UCSD-AML1 (cell line): Measurements from ENCODE around the gene PLCXD1.
"Not testable (repeated sequence)": the region's sequence is repeated elsewhere in the genome, so short reads cannot be mapped to it uniquely, and the experiment has no call there.

Experiments
- DNase-seq: peaks from one replicate; lab custom pipeline; 2025; ENCODE audit not compliant: unreplicated experiment; lab: John Stamatoyannopoulos, UW

PLCXD1 gene

DNA sequence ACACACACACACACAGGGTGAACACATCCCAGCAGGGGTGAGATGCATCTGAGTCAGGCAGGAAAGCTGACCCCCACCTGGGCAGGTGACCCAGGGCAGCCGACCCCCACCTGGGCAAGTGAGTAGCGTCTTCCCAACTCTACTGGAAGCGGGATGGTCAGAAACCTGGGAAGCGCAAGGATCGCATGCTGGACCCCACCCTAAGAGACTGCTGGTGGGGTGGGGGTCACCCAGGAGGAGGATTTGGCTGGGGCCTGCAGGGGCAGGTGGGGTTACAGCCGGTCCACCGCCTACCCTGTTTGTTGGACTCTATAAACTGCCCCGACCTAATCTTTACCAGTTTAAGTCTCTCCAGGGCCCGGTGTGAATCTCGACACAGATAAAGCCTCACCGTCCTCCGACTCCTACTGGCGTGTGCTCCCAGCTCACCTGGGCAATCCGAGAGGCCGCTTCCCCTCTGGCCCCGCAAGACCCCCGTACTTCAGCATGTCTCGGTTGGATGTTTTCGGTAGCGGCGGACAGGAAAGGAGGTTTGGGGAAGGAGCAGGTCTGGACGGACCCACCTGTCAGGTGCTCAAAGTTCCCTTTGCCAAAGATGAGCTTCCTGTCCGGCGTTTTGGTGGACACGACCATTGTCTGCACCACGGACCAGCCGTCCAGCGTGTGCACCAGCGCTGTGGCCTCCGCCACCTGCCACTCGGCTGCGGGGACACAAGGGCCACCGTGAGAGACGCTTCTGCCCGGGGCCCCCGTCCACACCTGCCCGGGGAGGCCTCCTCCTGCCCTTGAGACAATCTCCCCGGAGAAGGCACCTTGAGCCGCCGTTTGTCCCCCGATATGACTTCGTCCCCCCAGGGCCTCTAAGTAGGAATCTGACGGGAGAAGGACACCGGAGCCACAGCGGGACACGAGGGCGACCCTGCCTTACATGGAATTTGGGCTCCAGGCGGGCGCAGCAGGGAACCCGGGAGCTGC lies 35.5 kb downstream of the PLCXD1 start:
- DNase-seq = no peak

DNA sequence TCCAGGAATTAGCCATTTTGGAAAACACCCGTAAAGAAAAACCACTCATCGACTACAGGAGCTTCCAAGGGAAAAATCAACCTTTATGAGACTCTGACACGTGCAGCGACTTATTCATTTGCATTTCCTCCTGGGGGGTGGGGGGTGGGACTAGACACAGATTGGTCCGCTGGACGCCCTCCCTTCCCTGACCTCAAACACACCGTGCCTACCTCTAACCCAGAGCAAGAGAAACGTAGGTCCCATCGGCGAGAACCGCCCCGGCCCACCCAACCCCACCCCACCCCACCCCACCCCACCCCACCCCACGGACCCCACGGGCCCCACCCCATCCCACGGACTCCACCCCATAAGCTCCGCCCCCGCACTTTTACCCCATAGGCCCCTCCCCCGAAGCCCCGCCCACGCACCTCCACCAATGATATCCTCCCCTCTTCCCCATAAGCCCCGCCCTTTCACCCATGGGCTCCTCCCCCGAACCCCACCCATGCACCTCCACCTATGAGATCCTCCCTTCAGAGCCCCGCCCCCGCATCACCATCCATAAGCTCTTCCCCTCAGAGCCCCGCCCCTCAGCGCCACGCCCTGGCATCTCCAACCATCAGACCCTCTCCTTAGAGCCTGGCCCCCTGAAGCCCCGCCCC lies 36.4 kb downstream of the PLCXD1 start:
- DNase-seq = no peak

DNA sequence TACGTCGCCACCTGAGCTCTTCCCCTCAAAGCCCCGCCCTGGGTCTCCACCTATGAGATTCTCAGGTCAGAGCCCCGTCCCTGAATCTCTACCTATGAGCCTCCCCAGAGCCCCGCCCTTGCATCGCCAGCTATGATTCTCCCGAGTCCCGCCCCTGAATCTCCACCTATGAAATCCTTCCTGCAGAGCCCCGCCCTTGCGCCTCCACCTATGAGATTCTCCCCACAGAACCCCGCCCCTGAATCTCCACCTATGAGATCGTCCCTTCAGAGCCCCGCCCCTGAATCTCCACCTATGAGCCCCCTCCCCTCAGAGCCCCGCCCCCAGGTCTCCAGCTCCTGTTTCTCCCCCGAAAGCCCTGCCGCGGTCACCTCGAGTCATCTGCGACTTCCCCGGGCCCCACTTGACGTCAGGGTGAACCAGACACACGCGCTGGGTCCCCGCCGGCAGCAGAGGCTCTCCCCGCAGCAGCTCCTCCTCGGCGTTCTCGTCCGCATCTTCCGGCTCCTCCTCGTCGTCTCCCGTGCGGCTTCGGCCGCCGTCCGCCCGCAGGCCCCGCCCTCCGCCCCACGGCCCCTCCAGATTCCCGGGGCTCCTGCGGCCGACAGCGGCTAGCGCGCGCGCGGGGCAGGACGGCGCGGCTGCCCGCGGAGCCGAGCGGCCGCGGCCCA lies 37.0 kb downstream of the PLCXD1 start:
- DNase-seq = no peak

DNA sequence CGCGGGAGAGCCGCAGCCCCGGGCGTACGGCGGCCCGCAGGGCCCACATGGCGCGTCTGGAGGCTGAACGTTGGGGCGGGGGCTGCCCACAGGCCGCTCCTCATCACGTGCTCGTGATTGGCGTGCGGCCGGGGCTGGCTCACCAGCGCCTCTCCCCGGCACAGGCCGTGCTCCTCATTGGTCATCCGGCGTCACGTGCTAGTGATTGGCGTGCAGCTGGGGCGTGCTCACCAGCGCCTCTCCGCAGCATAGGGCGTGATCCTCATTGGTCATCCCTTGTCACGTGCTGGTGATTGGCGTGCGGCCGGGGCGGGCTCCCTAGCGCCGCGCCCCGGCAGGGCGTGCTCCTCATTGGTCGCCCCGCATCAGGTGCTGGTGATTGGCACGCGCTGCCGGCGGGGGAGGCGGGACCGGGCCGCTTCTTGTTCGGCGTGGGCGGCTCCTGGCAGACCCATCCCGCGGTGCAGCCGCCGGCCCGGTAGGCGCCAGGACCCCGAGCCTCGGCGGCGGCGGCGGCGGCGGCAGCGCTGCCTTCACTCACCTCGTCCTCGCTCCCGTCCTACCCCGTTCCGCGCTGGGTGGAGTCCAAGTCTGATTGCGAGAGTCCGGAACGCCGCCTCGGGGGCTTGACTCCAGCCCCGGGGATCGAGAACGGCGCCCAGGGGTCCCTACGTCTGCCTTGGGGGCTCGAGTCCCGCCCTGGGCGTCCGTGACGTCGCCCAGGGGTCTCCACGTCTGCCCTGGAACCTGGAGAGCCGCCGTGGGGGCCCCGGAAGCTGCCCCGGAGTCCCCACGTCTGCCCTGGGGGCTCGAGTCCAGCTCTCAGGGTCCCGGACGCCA lies 37.8 kb downstream of the PLCXD1 start, which contains the start of gene GTPBP6:
TSS of gene GTPBP6 (minus strand) at position 58 of the 840 bp plus-strand sequence. CDS start at position 49, 9 bp downstream.
- no peak for DNase-seq

DNA sequence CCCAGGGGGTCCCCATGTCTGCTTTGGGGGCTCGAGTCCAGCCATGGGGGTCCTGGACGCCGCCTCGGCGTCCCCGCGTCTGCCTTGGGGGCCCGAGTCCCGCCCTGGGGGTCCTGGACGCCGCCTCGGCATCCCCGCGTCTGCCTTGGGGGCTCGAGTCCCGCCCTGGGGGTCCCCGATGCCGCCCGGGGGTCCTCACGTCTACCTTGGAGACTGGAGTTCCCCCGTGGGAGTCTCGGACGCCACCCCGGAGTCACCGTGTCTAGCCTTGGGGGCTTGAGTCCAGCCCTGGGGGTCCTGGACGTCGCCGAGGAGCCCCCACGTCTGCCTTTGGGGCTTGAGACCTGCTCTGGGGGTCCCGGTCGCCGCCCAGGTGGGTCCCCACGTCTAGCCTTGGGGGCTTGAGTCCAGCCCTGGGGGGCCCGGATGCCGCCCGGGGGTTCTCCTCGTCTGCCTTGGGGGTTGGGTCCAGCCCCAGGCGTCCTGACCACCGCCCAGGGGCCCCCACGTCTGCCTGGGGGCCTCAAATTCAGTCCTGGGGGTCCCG lies 38.5 kb downstream of the PLCXD1 start:
- DNase-seq = no peak

DNA sequence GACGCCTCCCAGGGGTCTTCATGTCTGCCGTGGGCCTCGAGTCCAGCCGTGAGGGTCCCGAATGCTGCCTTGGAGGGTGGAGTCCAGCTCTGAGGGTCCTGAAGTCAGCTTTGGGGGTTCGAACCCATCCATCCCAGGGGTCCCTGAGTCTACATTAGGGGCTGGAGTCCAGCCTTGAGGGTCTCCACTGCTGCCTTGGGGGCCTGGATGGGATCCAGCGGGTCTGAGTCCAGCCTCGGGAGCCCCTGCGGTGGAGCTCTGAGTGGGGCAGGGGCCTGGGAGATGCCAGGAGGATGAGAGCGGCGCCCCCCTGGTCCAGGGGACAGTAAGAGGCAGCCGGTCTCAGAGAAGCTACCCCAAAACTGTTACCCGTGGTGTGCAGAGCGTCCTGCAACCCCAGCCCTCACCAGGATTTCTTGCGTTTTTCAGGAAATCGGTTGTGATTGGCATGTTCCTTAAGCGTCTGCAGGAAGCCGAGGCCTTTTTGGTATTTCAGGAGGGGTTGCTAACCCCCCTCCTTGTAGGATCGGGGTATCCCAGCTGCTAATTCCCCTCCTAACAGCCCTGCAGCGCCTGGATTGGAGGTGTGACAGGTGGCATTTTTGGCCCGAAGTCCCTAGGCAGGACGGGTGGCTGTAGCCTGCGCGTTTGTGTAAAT lies 39.1 kb downstream of the PLCXD1 start:
- DNase-seq = no peak

DNA sequence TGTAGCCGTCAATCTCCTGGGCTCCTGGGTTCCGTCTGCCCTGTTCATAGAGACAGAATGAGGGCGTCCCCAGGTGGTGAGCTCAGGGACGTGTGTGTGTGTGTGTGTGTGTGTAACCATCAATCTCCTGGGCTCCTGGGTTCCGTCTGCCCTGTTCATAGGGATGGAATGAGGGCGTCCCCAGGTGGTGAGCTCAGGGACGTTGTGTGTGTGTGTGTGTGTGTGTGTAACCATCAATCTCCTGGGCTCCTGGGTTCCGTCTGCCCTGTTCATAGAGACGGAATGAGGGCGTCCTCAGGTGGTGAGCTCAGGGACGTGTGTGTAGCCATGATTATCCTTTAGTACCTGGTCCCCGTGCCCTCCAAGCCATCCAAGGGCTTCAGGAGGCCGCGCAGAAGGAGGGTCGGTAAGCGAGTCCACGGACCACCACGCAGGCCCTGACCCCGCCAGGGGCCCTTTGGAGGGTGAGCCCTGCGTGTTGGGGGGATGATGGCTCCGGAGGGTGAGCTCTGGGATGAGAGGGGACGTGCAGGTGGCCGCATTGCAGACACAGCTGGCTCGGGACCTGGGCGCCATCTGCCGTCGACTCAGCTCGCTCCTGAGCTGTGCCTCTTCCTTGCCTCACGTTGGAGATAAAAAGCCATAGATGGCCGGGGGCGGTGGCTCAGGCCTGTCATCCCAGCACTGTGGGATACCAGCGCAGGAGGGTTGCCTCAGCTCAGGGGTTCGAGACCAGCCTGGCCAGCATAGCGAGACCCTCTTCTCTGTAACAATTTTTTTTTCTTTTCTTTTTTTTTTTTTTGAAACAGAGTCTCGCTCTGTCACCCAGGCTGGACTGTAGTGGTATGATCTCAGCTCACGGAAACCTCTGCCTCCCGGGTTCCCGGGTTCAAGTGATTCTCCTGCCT lies 42.8 kb downstream of the PLCXD1 start:
- no peak for DNase-seq

DNA sequence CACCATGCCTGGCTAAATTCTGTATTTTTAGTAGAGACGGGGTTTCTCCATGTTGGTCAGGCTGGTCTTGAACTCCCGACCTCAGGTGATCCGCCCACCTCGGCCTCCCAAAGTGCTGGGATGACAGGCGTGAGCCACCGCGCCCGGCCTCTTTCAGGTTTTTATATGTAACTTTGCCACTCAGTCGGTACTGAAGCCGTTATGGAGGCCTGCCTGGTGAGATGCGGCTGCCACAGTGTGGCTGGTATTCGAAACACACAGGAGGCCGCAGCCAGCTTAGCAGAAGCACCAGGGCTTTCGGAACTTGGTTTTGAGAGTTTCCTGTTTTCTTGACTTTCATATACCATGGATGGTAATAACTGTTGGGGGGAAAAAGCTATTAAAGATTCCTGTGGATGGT lies 43.5 kb downstream of the PLCXD1 start:
- DNase-seq = not testable (repeated sequence)

DNA sequence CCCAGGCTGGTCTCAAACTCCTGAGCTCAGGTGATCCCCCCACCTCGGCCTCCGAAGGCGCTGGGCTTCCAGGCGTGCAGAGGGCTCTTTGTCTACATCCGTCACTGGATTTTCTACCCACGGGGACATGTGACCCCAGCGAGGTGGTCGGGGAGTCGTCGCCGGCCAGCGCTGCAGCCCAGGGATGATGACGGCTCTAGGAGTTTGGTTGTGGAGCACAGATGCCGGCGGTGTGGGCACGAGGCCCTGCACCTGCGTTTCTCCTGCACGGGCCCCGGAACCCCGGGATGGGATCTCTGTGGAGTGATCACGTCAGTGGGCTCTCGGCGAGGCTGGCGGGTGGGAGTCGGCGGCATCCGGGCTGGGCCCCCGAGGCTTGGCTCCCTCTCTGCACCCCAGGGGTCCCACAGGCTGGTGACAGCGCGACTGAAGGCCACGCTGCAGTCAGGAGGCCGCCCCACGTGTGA lies 46.5 kb downstream of the PLCXD1 start:
- no peak for DNase-seq

DNA sequence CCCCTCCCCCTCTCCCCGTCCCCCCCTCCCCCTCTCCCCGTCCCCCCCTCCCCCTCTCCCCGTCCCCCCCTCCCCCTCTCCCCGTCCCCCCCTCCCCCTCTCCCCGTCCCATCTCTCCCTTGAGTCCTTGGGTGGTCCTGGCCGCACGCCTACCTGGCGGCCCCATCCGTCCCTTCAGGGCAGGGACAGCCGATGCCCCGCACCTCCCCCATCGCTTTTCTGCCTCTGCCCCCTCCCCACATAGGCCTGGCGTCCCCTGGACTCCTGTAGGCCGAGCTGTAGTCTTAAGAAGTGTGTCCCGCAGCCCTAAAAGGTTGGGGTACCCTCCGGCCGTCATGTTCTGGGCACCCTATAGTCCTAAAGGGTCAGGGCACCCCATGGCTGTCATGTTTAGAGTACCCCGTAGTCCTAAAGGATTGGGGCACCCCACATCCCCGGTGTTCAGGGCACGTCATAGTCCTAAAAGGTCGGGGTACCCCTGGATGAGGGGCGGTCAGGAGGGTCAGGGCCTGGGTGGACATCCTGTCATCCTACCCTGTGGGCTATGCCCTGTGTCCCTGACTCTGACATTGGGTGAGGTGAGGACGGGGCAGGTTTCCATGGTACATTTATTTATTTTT lies 48.2 kb downstream of the PLCXD1 start:
- DNase-seq = no peak

DNA sequence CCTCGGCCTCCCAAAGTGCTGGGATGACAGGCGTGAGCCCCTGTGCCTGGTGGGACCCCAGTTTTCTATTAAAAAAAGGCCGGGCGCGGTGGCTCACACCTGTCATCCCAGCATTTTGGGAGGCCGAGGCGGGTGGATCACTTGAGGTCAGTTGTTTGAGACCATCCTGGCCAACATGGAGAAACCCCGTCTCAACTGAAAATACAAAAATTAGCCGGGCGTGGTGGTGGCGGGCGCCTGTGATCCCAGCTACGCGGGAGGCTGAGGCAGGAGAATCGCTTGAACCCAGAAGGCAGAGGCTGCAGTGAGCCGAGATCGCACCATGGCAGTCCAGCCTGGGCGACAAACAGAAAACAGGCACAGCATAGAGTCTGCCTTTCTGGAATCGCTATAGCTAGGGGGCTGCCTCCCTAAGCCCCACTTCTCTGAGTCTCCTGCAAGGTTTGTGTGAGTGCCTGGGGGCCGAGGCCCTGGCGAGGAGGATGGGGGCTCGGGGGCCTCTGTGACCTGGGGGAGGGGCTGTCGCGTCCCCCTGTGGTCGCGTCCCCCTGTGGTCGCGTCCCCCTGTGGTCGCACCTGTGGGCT lies 49.1 kb downstream of the PLCXD1 start:
- not testable (repeated sequence) for DNase-seq

DNA sequence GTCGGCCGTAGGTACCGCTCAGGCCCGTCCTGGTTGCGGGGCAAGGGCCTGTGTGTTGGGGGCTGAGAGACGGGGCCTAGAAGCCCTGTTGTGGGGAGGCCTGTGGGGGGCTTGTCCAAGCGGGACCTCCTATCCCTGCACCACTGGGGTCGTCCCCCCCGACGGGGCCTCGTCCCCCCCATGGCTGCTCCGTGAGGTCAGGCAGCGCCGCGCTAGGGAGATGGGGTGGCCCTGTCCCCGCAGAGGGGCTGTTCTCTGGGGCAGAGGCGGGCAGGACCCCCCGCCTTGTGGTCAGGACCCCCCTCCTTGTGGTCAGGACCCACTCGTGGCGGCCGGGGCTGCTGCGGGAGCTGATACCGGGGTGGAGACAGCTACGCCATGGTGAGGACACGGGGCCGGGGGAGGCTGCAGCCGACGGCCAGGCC lies 49.6 kb downstream of the PLCXD1 start:
- DNase-seq = no peak

DNA sequence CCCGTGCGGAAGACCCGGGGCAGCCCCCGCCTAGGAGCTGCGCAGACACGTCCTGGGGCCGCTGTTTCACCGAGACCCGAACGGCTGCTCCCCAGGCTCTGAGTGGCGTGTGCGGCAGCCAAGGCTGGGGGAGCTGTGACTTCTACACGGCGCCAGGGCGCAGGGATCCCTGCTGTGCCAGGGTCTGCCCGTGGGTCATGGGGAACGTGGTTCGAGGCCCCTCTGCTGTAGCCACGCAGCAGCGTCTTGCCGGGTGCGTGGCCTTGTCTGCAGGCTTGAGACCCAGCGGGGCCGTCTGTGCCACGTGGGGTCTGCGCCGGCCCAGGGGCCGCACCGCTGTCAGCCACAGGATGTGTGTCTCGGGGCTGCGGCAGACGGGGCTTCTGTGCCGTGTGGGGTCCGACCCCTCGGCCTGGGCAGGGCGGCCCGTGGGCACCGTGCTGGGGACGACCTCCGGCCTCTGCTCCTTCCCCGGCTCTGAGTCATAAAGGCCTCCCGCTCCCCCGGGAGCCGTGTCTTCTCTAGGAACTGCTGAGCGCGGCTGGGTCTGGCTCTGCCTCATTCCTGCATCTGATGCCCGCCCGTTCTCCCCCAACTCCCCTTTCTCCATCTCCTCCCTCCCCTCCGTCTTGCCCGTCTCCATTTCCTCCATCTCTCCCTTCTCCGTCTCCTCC lies 50.1 kb downstream of the PLCXD1 start:
- no peak for DNase-seq

DNA sequence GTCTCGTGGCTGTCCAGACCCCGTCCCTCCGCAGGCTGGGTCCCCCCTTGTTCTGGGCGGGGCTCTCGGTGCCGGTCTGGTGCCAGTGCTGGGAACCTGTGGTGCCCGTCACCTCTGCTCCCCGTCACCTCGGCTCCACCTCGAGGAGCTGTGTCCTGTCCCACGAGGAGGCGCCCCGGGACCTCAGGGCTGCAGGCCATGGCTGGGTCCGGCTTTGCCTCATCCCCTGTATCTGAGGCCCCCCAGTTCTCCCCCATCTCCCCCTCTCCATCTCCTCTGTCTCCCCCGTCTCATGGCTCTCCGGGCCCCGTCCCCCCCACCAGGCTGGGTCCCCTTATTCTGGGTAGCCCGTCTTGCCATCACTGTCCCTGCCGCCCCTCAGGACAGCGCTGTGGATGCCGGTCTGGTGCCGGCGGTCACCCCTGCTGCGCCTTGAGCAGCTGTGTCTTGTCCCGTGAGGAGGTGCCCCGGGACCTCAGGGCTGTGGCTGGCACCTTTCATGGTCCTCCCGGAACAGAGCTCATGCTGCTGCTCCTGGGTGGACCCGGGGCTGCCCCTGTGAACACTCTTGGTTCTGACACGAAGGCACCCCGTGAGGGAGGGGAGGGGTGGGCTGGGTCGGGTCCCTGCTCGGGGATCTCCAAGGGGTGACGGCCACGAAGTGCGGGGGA lies 50.8 kb downstream of the PLCXD1 start:
- no peak for DNase-seq

DNA sequence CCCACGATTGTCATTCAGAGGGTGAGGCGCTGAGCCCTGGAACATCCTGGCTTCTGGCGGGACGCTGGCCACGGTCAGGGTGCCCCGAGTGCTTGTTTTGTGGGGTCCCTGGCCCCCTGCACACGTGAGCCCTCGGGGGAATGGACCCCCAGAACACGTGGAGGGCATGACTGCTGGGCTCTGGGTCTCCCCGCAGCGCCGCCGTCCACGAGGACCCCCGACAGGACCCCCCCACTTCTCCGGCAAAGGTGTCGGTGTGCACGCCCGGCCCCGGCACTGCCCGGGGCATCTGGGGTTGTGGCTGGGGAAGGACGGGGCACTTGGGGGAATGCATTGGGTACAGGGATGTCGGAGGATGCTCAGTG lies 51.3 kb downstream of the PLCXD1 start:
- DNase-seq = no peak

DNA sequence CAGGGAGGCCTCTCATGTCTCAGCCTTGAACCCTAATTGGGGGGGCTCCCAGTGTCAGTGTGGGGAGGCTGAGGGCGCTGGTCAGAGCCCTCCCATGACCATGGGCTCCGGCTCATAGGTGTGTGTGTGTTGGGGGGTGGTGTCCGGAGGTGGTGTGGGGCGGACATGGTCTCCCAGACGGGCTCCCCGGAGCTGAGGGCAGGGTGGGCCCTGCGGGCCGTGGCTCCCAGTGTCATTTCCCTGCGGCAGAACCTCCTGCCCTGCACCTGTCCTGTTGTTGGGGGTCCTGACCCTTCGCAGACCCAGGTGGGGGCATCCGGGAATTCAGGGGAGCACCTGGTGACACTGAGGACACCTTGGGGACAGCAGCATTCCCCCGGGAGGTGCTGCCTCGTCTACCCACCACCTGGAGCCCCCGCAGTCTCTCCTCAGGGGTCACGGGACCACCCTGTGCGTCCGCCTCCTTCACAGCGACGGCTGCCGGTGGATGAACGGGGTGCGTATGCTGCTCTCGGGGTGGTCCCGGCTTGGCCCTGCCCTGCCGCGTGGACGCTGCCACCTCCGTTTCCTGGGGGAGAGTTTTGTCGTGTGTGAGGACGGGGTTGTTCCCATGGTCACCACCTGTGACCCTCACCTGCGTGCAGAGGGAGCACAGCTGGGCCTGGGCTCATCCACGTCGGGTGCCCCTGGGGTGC lies 51.9 kb downstream of the PLCXD1 start:
- no peak for DNase-seq
